T-helper 1 cell treated with Interleukin-12 subunit alpha and Interleukin-12 subunit beta and Interleukin-4 antibody, amounts not matched to agents 30 μg/mL and 1 μg/mL, for 36 hours (primary cell): ENCODE data around the gene SLC35E3.

Source experiments
- H3K27ac Mint-ChIP-seq: one replicate; pipeline ENCODE4 v1.8.0; 2021; ENCODE audit warnings: mild to moderate bottlenecking, mixed read lengths
- H3K27me3 Mint-ChIP-seq: one replicate; pipeline ENCODE4 v1.8.0; 2021; ENCODE audit warnings: low read depth, mixed read lengths
- H3K36me3 Mint-ChIP-seq: one replicate; pipeline ENCODE4 v1.8.0; 2021; ENCODE audit warnings: low read depth, mixed read lengths
- H3K4me1 Mint-ChIP-seq: one replicate; pipeline ENCODE4 v1.8.0; 2021; ENCODE audit warnings: low read depth, mixed read lengths
- H3K4me3 Mint-ChIP-seq: one replicate; pipeline ENCODE4 v1.8.0; 2021; ENCODE audit warnings: mild to moderate bottlenecking, moderate library complexity, mixed read lengths
- H3K9me3 Mint-ChIP-seq: one replicate; pipeline ENCODE4 v1.8.0; 2021; ENCODE audit warnings: mixed read lengths

Gene SLC35E3

GRCh38 chr12:68780731-68781130 is 34.8 kb downstream of the SLC35E3 start:
- Mint-ChIP-seq H3K4me1 (no peaks in the 10 kb centered on the region), H3K27me3 (no peaks in the 10 kb centered on the region), H3K9me3 (no peaks in the 10 kb centered on the region), H3K4me3 (no peak overlapping the region), H3K36me3 (no peaks in the 10 kb centered on the region), H3K27ac (no peak overlapping the region)

GRCh38 chr12:68781728-68782127 is 35.8 kb downstream of the SLC35E3 start:
- no peak overlapping the region for H3K27ac Mint-ChIP-seq
- H3K9me3 Mint-ChIP-seq, result no peaks in the 10 kb centered on the region
- no peaks in the 10 kb centered on the region for H3K4me1 Mint-ChIP-seq
- H3K36me3 Mint-ChIP-seq, result no peaks in the 10 kb centered on the region
- no peak overlapping the region for H3K4me3 Mint-ChIP-seq
- no peaks in the 10 kb centered on the region for H3K27me3 Mint-ChIP-seq

- Mint-ChIP-seq H3K4me3 (no peak overlapping the region), H3K9me3 (no peaks in the 10 kb centered on the region), H3K27me3 (no peaks in the 10 kb centered on the region), H3K27ac (no peak overlapping the region), H3K36me3 (no peaks in the 10 kb centered on the region), H3K4me1 (peaks cover 1% of the 10 kb centered on the region)
Measured at GRCh38 chr12:68784015-68784414, 38.0 kb downstream of the SLC35E3 start.

- H3K4me1 Mint-ChIP-seq, result peaks cover 3% of the 10 kb centered on the region
- H3K9me3 Mint-ChIP-seq, result no peaks in the 10 kb centered on the region
- no peaks in the 10 kb centered on the region for H3K36me3 Mint-ChIP-seq
- H3K27ac Mint-ChIP-seq, result no peak overlapping the region
- no peaks in the 10 kb centered on the region for H3K27me3 Mint-ChIP-seq
- no peak overlapping the region for H3K4me3 Mint-ChIP-seq
Measured at GRCh38 chr12:68785358-68785757, 39.4 kb downstream of the SLC35E3 start.

- H3K4me1 Mint-ChIP-seq, result peaks cover 3% of the 10 kb centered on the region
- no peaks in the 10 kb centered on the region for H3K9me3 Mint-ChIP-seq
- no peaks in the 10 kb centered on the region for H3K27me3 Mint-ChIP-seq
- H3K27ac Mint-ChIP-seq, result no peak overlapping the region
- no peak overlapping the region for H3K4me3 Mint-ChIP-seq
- no peaks in the 10 kb centered on the region for H3K36me3 Mint-ChIP-seq
Measured at GRCh38 chr12:68785823-68786222, 39.8 kb downstream of the SLC35E3 start.

- Mint-ChIP-seq H3K4me1 (peaks cover 3% of the 10 kb centered on the region), H3K27me3 (no peaks in the 10 kb centered on the region), H3K27ac (no peak overlapping the region)
Measured at GRCh38 chr12:68786929-68787328, 41.0 kb downstream of the SLC35E3 start.

GRCh38 chr12:68788554-68789143 is 42.7 kb downstream of the SLC35E3 start:
- Mint-ChIP-seq H3K9me3 (no peaks in the 10 kb centered on the region), H3K36me3 (no peaks in the 10 kb centered on the region), H3K4me1 (peaks cover 5% of the 10 kb centered on the region), H3K4me3 (no peak overlapping the region), H3K27ac (no peak overlapping the region), H3K27me3 (no peaks in the 10 kb centered on the region)

More at GRCh38 chr12:68786929-68787328, 41.0 kb downstream of the SLC35E3 start:
- Mint-ChIP-seq H3K4me3 (no peak overlapping the region), H3K9me3 (no peaks in the 10 kb centered on the region), H3K36me3 (no peaks in the 10 kb centered on the region)

- H3K4me3 Mint-ChIP-seq, result no peak overlapping the region
- H3K9me3 Mint-ChIP-seq, result no peaks in the 10 kb centered on the region
- no peaks in the 10 kb centered on the region for H3K36me3 Mint-ChIP-seq
- no peaks in the 10 kb centered on the region for H3K27me3 Mint-ChIP-seq
- peaks cover 5% of the 10 kb centered on the region for H3K4me1 Mint-ChIP-seq
- no peak overlapping the region for H3K27ac Mint-ChIP-seq
Measured at GRCh38 chr12:68789144-68789878, 43.3 kb downstream of the SLC35E3 start.

- Mint-ChIP-seq H3K27me3 (no peaks in the 10 kb centered on the region), H3K4me1 (peaks cover 5% of the 10 kb centered on the region), H3K4me3 (no peak overlapping the region), H3K27ac (no peak overlapping the region), H3K9me3 (no peaks in the 10 kb centered on the region), H3K36me3 (no peaks in the 10 kb centered on the region)
Measured at GRCh38 chr12:68790081-68790951, 44.3 kb downstream of the SLC35E3 start.

- Mint-ChIP-seq H3K27me3 (no peaks in the 10 kb centered on the region), H3K4me1 (peaks cover 5% of the 10 kb centered on the region), H3K9me3 (no peaks in the 10 kb centered on the region), H3K4me3 (no peak overlapping the region), H3K27ac (no peak overlapping the region), H3K36me3 (no peaks in the 10 kb centered on the region)
Measured at GRCh38 chr12:68790952-68791234, 44.9 kb downstream of the SLC35E3 start.

GRCh38 chr12:68791897-68792481 is 46.0 kb downstream of the SLC35E3 start:
- H3K36me3 Mint-ChIP-seq, result no peaks in the 10 kb centered on the region
- H3K27me3 Mint-ChIP-seq, result no peaks in the 10 kb centered on the region
- no peaks in the 10 kb centered on the region for H3K9me3 Mint-ChIP-seq
- H3K27ac Mint-ChIP-seq, result no peak overlapping the region
- peaks cover 5% of the 10 kb centered on the region for H3K4me1 Mint-ChIP-seq
- no peak overlapping the region for H3K4me3 Mint-ChIP-seq

GRCh38 chr12:68792952-68793351 is 47.0 kb downstream of the SLC35E3 start:
- Mint-ChIP-seq H3K27me3 (no peaks in the 10 kb centered on the region), H3K4me1 (peaks cover 4% of the 10 kb centered on the region), H3K9me3 (no peaks in the 10 kb centered on the region), H3K27ac (no peak overlapping the region), H3K4me3 (no peak overlapping the region), H3K36me3 (no peaks in the 10 kb centered on the region)

GRCh38 chr12:68793436-68793835 is 47.5 kb downstream of the SLC35E3 start:
- H3K27me3 Mint-ChIP-seq, result no peaks in the 10 kb centered on the region
- no peaks in the 10 kb centered on the region for H3K9me3 Mint-ChIP-seq
- peaks cover 4% of the 10 kb centered on the region for H3K4me1 Mint-ChIP-seq
- H3K27ac Mint-ChIP-seq, result no peak overlapping the region
- no peaks in the 10 kb centered on the region for H3K36me3 Mint-ChIP-seq
- H3K4me3 Mint-ChIP-seq, result no peak overlapping the region

- Mint-ChIP-seq H3K27me3 (no peaks in the 10 kb centered on the region), H3K9me3 (no peaks in the 10 kb centered on the region), H3K36me3 (no peaks in the 10 kb centered on the region), H3K4me3 (no peak overlapping the region), H3K27ac (no peak overlapping the region), H3K4me1 (peaks cover 4% of the 10 kb centered on the region)
Measured at GRCh38 chr12:68793975-68794652, 48.1 kb downstream of the SLC35E3 start.
